Choroid plexus epithelial cell (primary cell): Measurements from ENCODE around the gene LIPA.

Experiments
- DNase-seq: peaks from one replicate; pipeline ENCODE4 v3.0.0-alpha.2; 2010; ENCODE audit warnings: low read depth
- H3K4me3 ChIP-seq: 2 replicates; pipeline ENCODE4 v1.5.1; 2011; ENCODE audit warnings: low read depth, mild to moderate bottlenecking, control low read depth, low read length, moderate library complexity
- TF ChIP-seq, protein P1 (sequence below): conservative IDR thresholded peaks from 2 replicates; pipeline ENCODE4 v1.5.1; 2011; ENCODE audit warnings: low read depth, mild to moderate bottlenecking, control low read depth, inconsistent platforms, low read length, moderate library complexity

Gene LIPA

GRCh38 chr10:89167915-89168314, 83.7 kb downstream of the LIPA start:
- no peak for DNase-seq
- TF ChIP-seq, protein P1, sequence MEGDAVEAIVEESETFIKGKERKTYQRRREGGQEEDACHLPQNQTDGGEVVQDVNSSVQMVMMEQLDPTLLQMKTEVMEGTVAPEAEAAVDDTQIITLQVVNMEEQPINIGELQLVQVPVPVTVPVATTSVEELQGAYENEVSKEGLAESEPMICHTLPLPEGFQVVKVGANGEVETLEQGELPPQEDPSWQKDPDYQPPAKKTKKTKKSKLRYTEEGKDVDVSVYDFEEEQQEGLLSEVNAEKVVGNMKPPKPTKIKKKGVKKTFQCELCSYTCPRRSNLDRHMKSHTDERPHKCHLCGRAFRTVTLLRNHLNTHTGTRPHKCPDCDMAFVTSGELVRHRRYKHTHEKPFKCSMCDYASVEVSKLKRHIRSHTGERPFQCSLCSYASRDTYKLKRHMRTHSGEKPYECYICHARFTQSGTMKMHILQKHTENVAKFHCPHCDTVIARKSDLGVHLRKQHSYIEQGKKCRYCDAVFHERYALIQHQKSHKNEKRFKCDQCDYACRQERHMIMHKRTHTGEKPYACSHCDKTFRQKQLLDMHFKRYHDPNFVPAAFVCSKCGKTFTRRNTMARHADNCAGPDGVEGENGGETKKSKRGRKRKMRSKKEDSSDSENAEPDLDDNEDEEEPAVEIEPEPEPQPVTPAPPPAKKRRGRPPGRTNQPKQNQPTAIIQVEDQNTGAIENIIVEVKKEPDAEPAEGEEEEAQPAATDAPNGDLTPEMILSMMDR: no peak
- H3K4me3 ChIP-seq: no peak overlapping the region

- TF ChIP-seq, protein P1: no peak
- no peak overlapping the region for H3K4me3 ChIP-seq
- peak; percentile 26 for DNase-seq
Observed at GRCh38 chr10:89165923-89166322, 85.7 kb downstream of the LIPA start.

DNA sequence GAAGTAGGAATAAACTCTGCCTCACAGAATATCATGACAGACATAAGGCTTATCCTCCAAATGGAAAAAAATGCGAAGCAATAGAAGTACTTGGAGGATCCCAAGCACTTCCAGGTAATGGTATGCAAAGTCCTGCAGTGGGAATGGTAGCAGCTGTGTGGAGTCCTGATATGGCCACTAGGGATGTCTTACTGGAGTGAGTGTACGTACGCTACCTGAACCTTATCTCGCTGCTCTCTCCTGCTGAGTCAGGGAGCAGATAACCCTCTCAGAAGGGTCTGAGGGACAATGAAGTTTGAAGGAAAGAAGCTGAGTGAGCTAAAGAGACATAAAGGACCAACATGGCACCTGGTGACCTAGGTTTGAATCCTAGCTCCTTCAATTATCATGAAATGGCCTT, 86.7 kb downstream of the LIPA start:
- no peak overlapping the region for H3K4me3 ChIP-seq
- no peak for DNase-seq
- TF ChIP-seq, protein P1: no peak

GRCh38 chr10:89164080-89164479, 87.5 kb downstream of the LIPA start:
- no peak overlapping the region for H3K4me3 ChIP-seq

More at GRCh38 chr10:89164080-89164479, 87.5 kb downstream of the LIPA start:
- TF ChIP-seq, protein P1: no peak
- DNase-seq: no peak
